Activated naive CD4-positive, alpha-beta T cell treated with anti-CD3 and anti-CD28 coated beads, Interleukin-2, amount 10 ng/mL, durations not matched to agents 7 days and 5 days (primary cell): Measurements from ENCODE around the gene GPR84.

Experiments used
- CTCF ChIA-PET: fragments of 350-600 bp; sonication (Branson Sonifier 250); formaldehyde crosslinking; loops from one replicate; lab custom pipeline; 2021; ENCODE audit warnings: antibody characterized with exemption; lab: Charles Lee
- DNase-seq: peaks from one replicate; pipeline ENCODE4 v3.0.0-alpha.2; 2020
- H3K27ac Mint-ChIP-seq: one replicate; pipeline ENCODE4 v1.8.0; 2021; ENCODE audit warnings: mild to moderate bottlenecking, moderate library complexity, mixed read lengths
- H3K27me3 Mint-ChIP-seq: one replicate; pipeline ENCODE4 v1.8.0; 2021; ENCODE audit warnings: mild to moderate bottlenecking, mixed read lengths
- H3K36me3 Mint-ChIP-seq: one replicate; pipeline ENCODE4 v1.8.0; 2021; ENCODE audit warnings: mixed read lengths
- H3K4me1 Mint-ChIP-seq: one replicate; pipeline ENCODE4 v1.8.0; 2021; ENCODE audit warnings: mixed read lengths
- H3K4me3 Mint-ChIP-seq: one replicate; pipeline ENCODE4 v1.8.0; 2021; ENCODE audit warnings: mild to moderate bottlenecking, moderate library complexity, mixed read lengths
- H3K9me3 Mint-ChIP-seq: one replicate; pipeline ENCODE4 v1.8.0; 2021; ENCODE audit warnings: mixed read lengths

Gene GPR84

GRCh38 chr12:54376596-54376995 lies 12.3 kb upstream of the GPR84 start:
- Mint-ChIP-seq H3K9me3 (no peaks in the 10 kb centered on the region), H3K27me3 (peaks cover 64% of the 10 kb centered on the region), H3K36me3 (no peaks in the 10 kb centered on the region), H3K27ac (no peak overlapping the region), H3K4me1 (peaks cover 16% of the 10 kb centered on the region), H3K4me3 (no peak overlapping the region)
- DNase-seq, result no peak
- CTCF ChIA-PET, result interaction anchor here (1.6 to 2.5 kb wide), 3 partner anchors 15 to 83 kb away, joined by 3 to 5 read pairs (median 5); no protein-coding TSS in a partner anchor

- no peaks in the 10 kb centered on the region for H3K9me3 Mint-ChIP-seq
- no peak overlapping the region for H3K4me3 Mint-ChIP-seq
- no peak overlapping the region for H3K27ac Mint-ChIP-seq
- no peaks in the 10 kb centered on the region for H3K36me3 Mint-ChIP-seq
- peaks cover 64% of the 10 kb centered on the region for H3K27me3 Mint-ChIP-seq
- DNase-seq, result no peak
- CTCF ChIA-PET, result interaction anchor here (0.6 to 2.5 kb wide), 4 partner anchors 24 to 160 kb away, joined by 3 to 10 read pairs (median 4); no protein-coding TSS in a partner anchor
- peaks cover 21% of the 10 kb centered on the region for H3K4me1 Mint-ChIP-seq
Measured at GRCh38 chr12:54375259-54375579, 10.9 kb upstream of the GPR84 start.

- peaks cover 63% of the 10 kb centered on the region for H3K27me3 Mint-ChIP-seq
- H3K27ac Mint-ChIP-seq, result no peak overlapping the region
- no peaks in the 10 kb centered on the region for H3K9me3 Mint-ChIP-seq
- H3K36me3 Mint-ChIP-seq, result no peaks in the 10 kb centered on the region
- CTCF ChIA-PET, result interaction anchor here (0.6 to 2.5 kb wide), 4 partner anchors 25 to 160 kb away, joined by 3 to 10 read pairs (median 4); no protein-coding TSS in a partner anchor
- H3K4me1 Mint-ChIP-seq, result peaks cover 20% of the 10 kb centered on the region
- no peak overlapping the region for H3K4me3 Mint-ChIP-seq
- no peak for DNase-seq
Measured at GRCh38 chr12:54374562-54375258, 10.4 kb upstream of the GPR84 start.

GRCh38 chr12:54373649-54374561 lies 9.6 kb upstream of the GPR84 start:
- CTCF ChIA-PET, result interaction anchor here (1.3 to 2.5 kb wide), 3 partner anchors 25 to 159 kb away, joined by 3 to 10 read pairs (median 5); no protein-coding TSS in a partner anchor
- Mint-ChIP-seq H3K36me3 (no peaks in the 10 kb centered on the region), H3K27ac (no peak overlapping the region), H3K27me3 (peaks cover 64% of the 10 kb centered on the region), H3K4me3 (no peak overlapping the region), H3K4me1 (peaks cover 21% of the 10 kb centered on the region), H3K9me3 (no peaks in the 10 kb centered on the region)
- DNase-seq, result no peak

GRCh38 chr12:54372113-54372806 lies 8.0 kb upstream of the GPR84 start:
- H3K9me3 Mint-ChIP-seq, result no peaks in the 10 kb centered on the region
- no peaks in the 10 kb centered on the region for H3K36me3 Mint-ChIP-seq
- H3K4me1 Mint-ChIP-seq, result peaks cover 29% of the 10 kb centered on the region
- no peak for DNase-seq
- no peak overlapping the region for H3K27ac Mint-ChIP-seq
- CTCF ChIA-PET, result interaction anchor here (1.0 to 2.9 kb wide), 8 partner anchors 7 to 170 kb away, joined by 3 to 19 read pairs (median 4); no protein-coding TSS in a partner anchor
- no peak overlapping the region for H3K4me3 Mint-ChIP-seq
- peaks cover 64% of the 10 kb centered on the region for H3K27me3 Mint-ChIP-seq

- H3K4me1 Mint-ChIP-seq, result peaks cover 29% of the 10 kb centered on the region
- no peak overlapping the region for H3K27ac Mint-ChIP-seq
- no peak overlapping the region for H3K4me3 Mint-ChIP-seq
- CTCF ChIA-PET, result interaction anchor here (1.1 to 2.9 kb wide), 10 partner anchors 8 to 157 kb away, joined by 3 to 19 read pairs (median 5); no protein-coding TSS in a partner anchor
- DNase-seq, result no peak
- H3K9me3 Mint-ChIP-seq, result no peaks in the 10 kb centered on the region
- H3K27me3 Mint-ChIP-seq, result peaks cover 57% of the 10 kb centered on the region
- no peaks in the 10 kb centered on the region for H3K36me3 Mint-ChIP-seq
Measured at GRCh38 chr12:54371328-54372112, 7.2 kb upstream of the GPR84 start.

GRCh38 chr12:54370171-54370730 lies 6.0 kb upstream of the GPR84 start:
- DNase-seq, result no peak
- Mint-ChIP-seq H3K27me3 (peaks cover 44% of the 10 kb centered on the region), H3K4me1 (peaks cover 29% of the 10 kb centered on the region), H3K27ac (no peak overlapping the region), H3K4me3 (no peak overlapping the region), H3K9me3 (no peaks in the 10 kb centered on the region), H3K36me3 (no peaks in the 10 kb centered on the region)
- CTCF ChIA-PET, result interaction anchor here (0.7 to 2.9 kb wide), 10 partner anchors 8 to 156 kb away, joined by 3 to 19 read pairs (median 6); no protein-coding TSS in a partner anchor

GRCh38 chr12:54369597-54370131 lies 5.4 kb upstream of the GPR84 start:
- no peaks in the 10 kb centered on the region for H3K36me3 Mint-ChIP-seq
- peak overlapping the region; percentile 33 for H3K4me3 Mint-ChIP-seq
- CTCF ChIA-PET, result interaction anchor here (1.0 to 2.6 kb wide), 4 partner anchors 10 to 149 kb away, joined by 3 to 19 read pairs (median 10); no protein-coding TSS in a partner anchor
- H3K27me3 Mint-ChIP-seq, result peaks cover 40% of the 10 kb centered on the region
- H3K9me3 Mint-ChIP-seq, result no peaks in the 10 kb centered on the region
- DNase-seq, result no peak
- H3K4me1 Mint-ChIP-seq, result peaks cover 34% of the 10 kb centered on the region
- no peak overlapping the region for H3K27ac Mint-ChIP-seq

GRCh38 chr12:54368709-54369596 lies 4.7 kb upstream of the GPR84 start:
- H3K27me3 Mint-ChIP-seq, result peaks cover 33% of the 10 kb centered on the region
- no peak overlapping the region for H3K27ac Mint-ChIP-seq
- CTCF ChIA-PET, result interaction anchor here (0.8 to 4.5 kb wide), 18 partner anchors 12 to 161 kb away, joined by 3 to 68 read pairs (median 5); no protein-coding TSS in a partner anchor
- DNase-seq, result peak; percentile 93
- H3K4me3 Mint-ChIP-seq, result peak overlapping the region; percentile 33
- H3K9me3 Mint-ChIP-seq, result no peaks in the 10 kb centered on the region
- peaks cover 41% of the 10 kb centered on the region for H3K4me1 Mint-ChIP-seq
- H3K36me3 Mint-ChIP-seq, result no peaks in the 10 kb centered on the region

- H3K36me3 Mint-ChIP-seq, result no peaks in the 10 kb centered on the region
- no peak for DNase-seq
- H3K4me3 Mint-ChIP-seq, result no peak overlapping the region
- no peaks in the 10 kb centered on the region for H3K9me3 Mint-ChIP-seq
- CTCF ChIA-PET, result interaction anchor here (0.6 to 4.5 kb wide), 19 partner anchors 11 to 160 kb away, joined by 3 to 68 read pairs (median 5); no protein-coding TSS in a partner anchor
- no peak overlapping the region for H3K27ac Mint-ChIP-seq
- peaks cover 25% of the 10 kb centered on the region for H3K27me3 Mint-ChIP-seq
- H3K4me1 Mint-ChIP-seq, result peaks cover 47% of the 10 kb centered on the region
Measured at GRCh38 chr12:54368025-54368708, 3.9 kb upstream of the GPR84 start.

GRCh38 chr12:54363618-54364017 lies 668 bp downstream of the GPR84 start:
- no peak overlapping the region for H3K27ac Mint-ChIP-seq
- DNase-seq, result no peak
- no peaks in the 10 kb centered on the region for H3K9me3 Mint-ChIP-seq

More at GRCh38 chr12:54363618-54364017, 668 bp downstream of the GPR84 start:
- Mint-ChIP-seq H3K4me1 (peaks cover 42% of the 10 kb centered on the region), H3K36me3 (no peaks in the 10 kb centered on the region), H3K4me3 (no peak overlapping the region), H3K27me3 (peaks cover 17% of the 10 kb centered on the region)
- CTCF ChIA-PET, result interaction anchor here (0.6 to 8.3 kb wide), 8 partner anchors 14 to 149 kb away, joined by 3 to 125 read pairs (median 12); no protein-coding TSS in a partner anchor
